CD4-positive, alpha-beta T cell (primary cell): Measurements from ENCODE around the gene AIFM2. TPM values are rescaled to one million over a fixed set of nuclear protein-coding genes. Genes with fewer than 3 reads are reported as not detected.

Experiments
- ATAC-seq: fragments of 200-7000 bp; cut with Tn5 transposase; one replicate; pipeline ENCODE4 v1.10.0; 2022; ENCODE audit warnings: mild to moderate bottlenecking; ENCODE audit not compliant: poor library complexity
- CTCF ChIA-PET: fragments of 350-600 bp; sonication (Branson Sonifier 250); formaldehyde crosslinking; loops from one replicate; lab custom pipeline; 2021; ENCODE audit warnings: antibody characterized with exemption, inconsistent platforms; lab: Charles Lee
- POLR2A ChIA-PET: fragments of 350-600 bp; sonication (Branson Sonifier 250); formaldehyde crosslinking; loops from one replicate; lab custom pipeline; 2021; ENCODE audit warnings: antibody characterized with exemption, inconsistent platforms; lab: Charles Lee
- DNase-seq, 14 experiments: peaks; one replicate each; pipeline ENCODE4 v3.0.0-alpha.2; 2013 to 2020; ENCODE audit warnings: mixed read lengths in 2 of 14
- H3K27ac ChIP-seq, 2 donors: one replicate each; pipeline versions ENCODE4 v1.5.1 to v1.7.0; 2013; ENCODE audit warnings: low read length in 2 of 2, low read depth in 1 of 2, mild to moderate bottlenecking in 1 of 2
- H3K27me3 ChIP-seq, 2 experiments: 1 replicate in 1 of 2; 2 replicates in 1 of 2; pipeline versions ENCODE4 v1.6.1 to v1.7.0; 2013; ENCODE audit warnings: low read length in 2 of 2, control low read depth in 1 of 2, mild to moderate bottlenecking in 1 of 2, moderate library complexity in 1 of 2; ENCODE audit not compliant: insufficient read depth in 2 of 2, control insufficient read depth in 1 of 2
- H3K36me3 ChIP-seq: one replicate; pipeline ENCODE4 v1.6.1; 2013; ENCODE audit warnings: low read length, control low read depth; ENCODE audit not compliant: insufficient read depth
- H3K4me1 ChIP-seq: one replicate; pipeline ENCODE4 v1.6.1; 2013; ENCODE audit warnings: low read length, control low read depth; ENCODE audit not compliant: insufficient read depth
- H3K4me3 ChIP-seq: one replicate; pipeline ENCODE4 v1.5.1; 2013; ENCODE audit warnings: mild to moderate bottlenecking, low read length, moderate library complexity
- H3K9me3 ChIP-seq, 2 experiments: 1 replicate in 1 of 2; 2 replicates in 1 of 2; pipeline versions ENCODE4 v1.6.1 to v1.7.0; 2013; ENCODE audit warnings: low read length in 2 of 2, mild to moderate bottlenecking in 2 of 2, control low read depth in 1 of 2, moderate library complexity in 1 of 2; ENCODE audit not compliant: control insufficient read depth in 1 of 2, insufficient read depth in 1 of 2
- H3K27ac Mint-ChIP-seq: one replicate; pipeline ENCODE4 v1.8.0; 2020; ENCODE audit warnings: mixed read lengths
- H3K27me3 Mint-ChIP-seq: one replicate; pipeline ENCODE4 v1.8.0; 2021; ENCODE audit warnings: mixed read lengths
- H3K36me3 Mint-ChIP-seq: one replicate; pipeline ENCODE4 v1.8.0; 2021; ENCODE audit warnings: low read depth, mixed read lengths
- H3K4me1 Mint-ChIP-seq: one replicate; pipeline ENCODE4 v1.8.0; 2021; ENCODE audit warnings: low read depth, mixed read lengths
- H3K4me3 Mint-ChIP-seq: one replicate; pipeline ENCODE4 v1.8.0; 2020; ENCODE audit warnings: mild to moderate bottlenecking, mixed read lengths
- H3K9me3 Mint-ChIP-seq: one replicate; pipeline ENCODE4 v1.8.0; 2020; ENCODE audit warnings: mixed read lengths
- CTCF ChIP-seq: fragments of 200-600 bp; IDR thresholded peaks from one replicate; pipeline ENCODE4 v1.8.0; 2022; ENCODE audit warnings: antibody characterized with exemption, mild to moderate bottlenecking
- intact Hi-C, 2 experiments: fragments of 100-400 bp; cut with DNase I in 1 of 2; cut with micrococcal nuclease in 1 of 2; formaldehyde crosslinking; loops; one replicate each; pipeline versions ENCODE4 v1.15.1 to v1.9.0; 2023 to 2025; cut with DNase I, micrococcal nuclease
- total RNA-seq, 174 experiments: library from RNA in 2 of 174; stranded (reverse) in 2 of 174; gene quantifications; one replicate each; pipeline ENCODE4 v1.2.3 and lab custom pipeline; 2021 to 2026

AIFM2 gene
- total RNA-seq, 2 experiments from 2014 or later = 2.3 to 2.5 TPM

GRCh38 chr10:70158113-70158512 is 25.5 kb upstream of the AIFM2 start:
- Histone ChIP-seq H3K36me3 (peaks cover 84% of the 10 kb centered on the region), H3K9me3 (no peaks in the 10 kb centered on the region), H3K27ac (no peak overlapping the region), H3K4me1 (peaks cover 14% of the 10 kb centered on the region), H3K27me3 (no peaks in the 10 kb centered on the region), H3K4me3 (no peak overlapping the region)
- no peak for TF ChIP-seq CTCF
- Mint-ChIP-seq H3K27me3 (no peaks in the 10 kb centered on the region), H3K4me3 (no peak overlapping the region), H3K27ac (no peak overlapping the region), H3K36me3 (peaks cover 95% of the 10 kb centered on the region), H3K4me1 (peaks cover 46% of the 10 kb centered on the region), H3K9me3 (no peaks in the 10 kb centered on the region)
- CTCF ChIA-PET = interaction anchor here (1.5 to 3.5 kb wide), 2 partner anchors 11 to 12 kb away, joined by 6 to 16 read pairs; partner anchors contain the start of gene TYSND1
- intact Hi-C loops = no loop called here
- ATAC-seq = no peak
- no peak for DNase-seq
- POLR2A ChIA-PET = interaction anchor here (2.2 kb wide), 1 partner anchor 12 kb away, joined by 12 read pairs; the partner anchor contains the start of gene TYSND1

GRCh38 chr10:70155255-70155838 is 22.7 kb upstream of the AIFM2 start:
- H3K36me3 ChIP-seq = peaks cover 95% of the 10 kb centered on the region
- Mint-ChIP-seq H3K4me3 (no peak overlapping the region), H3K27ac (peak overlapping the region; percentile 15), H3K36me3 (peaks cover 98% of the 10 kb centered on the region), H3K4me1 (peaks cover 18% of the 10 kb centered on the region), H3K27me3 (no peaks in the 10 kb centered on the region), H3K9me3 (no peaks in the 10 kb centered on the region)
- no peak overlapping the region for H3K4me3 ChIP-seq
- no peak for TF ChIP-seq CTCF
- intact Hi-C loops = no loop called here
- POLR2A ChIA-PET = interaction anchor here (1.3 kb wide), 1 partner anchor 10 kb away, joined by 3 read pairs; no protein-coding TSS in a partner anchor
- H3K27ac ChIP-seq = no peak overlapping the region
- CTCF ChIA-PET = interaction anchor here (1.0 to 3.5 kb wide), 2 partner anchors 9 to 19 kb away, joined by 3 to 16 read pairs; partner anchors contain the start of gene TYSND1
- no peak for ATAC-seq
- no peak for DNase-seq
- H3K9me3 ChIP-seq = no peaks in the 10 kb centered on the region
- no peaks in the 10 kb centered on the region for H3K27me3 ChIP-seq
- H3K4me1 ChIP-seq = no peaks in the 10 kb centered on the region

GRCh38 chr10:70148516-70148915 is 15.9 kb upstream of the AIFM2 start:
- peaks cover 29% of the 10 kb centered on the region for H3K4me1 Mint-ChIP-seq
- no peak overlapping the region for H3K27ac ChIP-seq
- H3K9me3 ChIP-seq = no peaks in the 10 kb centered on the region
- H3K27me3 ChIP-seq = no peaks in the 10 kb centered on the region
- ATAC-seq (no peak), DNase-seq (no peak)
- H3K36me3 Mint-ChIP-seq = peaks cover 47% of the 10 kb centered on the region
- no peak overlapping the region for H3K4me3 ChIP-seq
- no peak for TF ChIP-seq CTCF
- no peak overlapping the region for H3K4me3 Mint-ChIP-seq
- intact Hi-C loops = loop anchor here (5.0 to 10.0 kb wide), 5 partner anchors 84 to 666 kb away; partner anchors contain the start of genes EIF4EBP2 (in 1 of the 2), PPA1 (in 1 of the 2) and SGPL1 (in 1 of the 2)
- peaks cover 29% of the 10 kb centered on the region for H3K4me1 ChIP-seq
- ChIA-PET POLR2A (interaction anchor here (4.0 kb wide), 1 partner anchor 21 kb away, joined by 16 read pairs; the partner anchor contains the start of gene SAR1A), CTCF (no interaction called here)
- no peak overlapping the region for H3K27ac Mint-ChIP-seq
- H3K36me3 ChIP-seq = peaks cover 48% of the 10 kb centered on the region
- no peaks in the 10 kb centered on the region for H3K9me3 Mint-ChIP-seq
- H3K27me3 Mint-ChIP-seq = no peaks in the 10 kb centered on the region
